K562 (cell line): ENCODE measurements around the gene MND1. TPM values are rescaled to one million over a fixed set of nuclear protein-coding genes. Genes with fewer than 3 reads are reported as not detected.
A peak's percentile ranks its signal among the peaks of the same experiment; 100 is the strongest.

Experiments
- ARID2 ChIP-seq: fragments of 450-650 bp; IDR thresholded peaks from 2 replicates; pipeline ENCODE4 v1.6.1; 2017; ENCODE audit warnings: antibody characterized with exemption, mild to moderate bottlenecking
- BACH1 ChIP-seq: fragments of 200-800 bp; sonication (Bioruptor generic); IDR thresholded peaks from 2 replicates; pipeline ENCODE4 v1.6.1; 2016; ENCODE audit warnings: missing genetic modification characterization, missing compliant biosample characterization
- CREB3 ChIP-seq: fragments of 450-650 bp; conservative IDR thresholded peaks from 2 replicates; pipeline ENCODE4 v1.6.1; 2016; ENCODE audit warnings: missing genetic modification characterization, low read depth, mild to moderate bottlenecking, missing compliant biosample characterization, moderate library complexity
- DEAF1 ChIP-seq: fragments of 450-650 bp; formaldehyde crosslinking; IDR thresholded peaks from 2 replicates; pipeline ENCODE4 v1.4.0; 2020; ENCODE audit warnings: mild to moderate bottlenecking, moderate library complexity
- EHMT2 ChIP-seq: fragments of 450-650 bp; IDR thresholded peaks from 2 replicates; pipeline ENCODE4 v1.6.1; 2018; ENCODE audit warnings: antibody characterized with exemption
- FUS ChIP-seq: fragments of 200-400 bp; formaldehyde crosslinking; optimal IDR thresholded peaks from 2 replicates; pipeline ENCODE3; 2017; ENCODE audit warnings: low read depth, low read length
- HNRNPH1 ChIP-seq: fragments of 200-400 bp; formaldehyde crosslinking; optimal IDR thresholded peaks from 2 replicates; pipeline ENCODE3; 2017; ENCODE audit warnings: low read depth, mild to moderate bottlenecking, low read length, moderate library complexity
- JUN ChIP-seq, 2 experiments: sonication (generic) in 1 of 2; formaldehyde crosslinking in 1 of 2; IDR thresholded peaks; 2 replicates each; pipeline versions ENCODE4 v1.6.1 to v1.8.0; 2012 to 2022; ENCODE audit warnings: borderline replicate concordance in 2 of 2, mild to moderate bottlenecking in 2 of 2, improper control_type of control experiment in 1 of 2, low read depth in 1 of 2, low read length in 1 of 2, missing genetic modification reagents in 1 of 2
- LCOR ChIP-seq: sonication (generic); formaldehyde crosslinking; IDR thresholded peaks from 2 replicates; pipeline ENCODE4 v1.8.0; 2022; ENCODE audit warnings: mild to moderate bottlenecking, missing genetic modification reagents
- MEF2D ChIP-seq: conservative IDR thresholded peaks from 2 replicates; pipeline ENCODE4 v1.6.1; 2016; ENCODE audit warnings: low read depth, missing genetic modification characterization, missing compliant biosample characterization
- NFE2 ChIP-seq: IDR thresholded peaks from 2 replicates; pipeline ENCODE4 v1.6.1; 2014; ENCODE audit warnings: antibody characterized with exemption, low read depth
- RBM14 ChIP-seq: fragments of 200-400 bp; formaldehyde crosslinking; IDR thresholded peaks from 2 replicates; pipeline ENCODE4 v1.6.1; 2018; ENCODE audit warnings: low read depth, mild to moderate bottlenecking, low read length, moderate library complexity, borderline replicate concordance; ENCODE audit not compliant: insufficient read depth
- RCOR1 ChIP-seq, 2 experiments: IDR thresholded peaks; 2 replicates each; pipeline ENCODE4 v1.6.1; 2012; ENCODE audit warnings: low read depth in 2 of 2, low read length in 2 of 2, borderline replicate concordance in 1 of 2, improper control_type of control experiment in 1 of 2
- ZNF12 ChIP-seq: sonication (generic); formaldehyde crosslinking; IDR thresholded peaks from 2 replicates; pipeline ENCODE4 v1.4.0; 2020; ENCODE audit warnings: mild to moderate bottlenecking, missing genetic modification reagents
- ZNF395 ChIP-seq: fragments of 200-800 bp; sonication (Bioruptor generic); IDR thresholded peaks from 2 replicates; pipeline ENCODE4 v1.6.1; 2017; ENCODE audit warnings: missing genetic modification characterization, missing compliant biosample characterization
- ZNF408 ChIP-seq: fragments of 250-450 bp; sonication (Bioruptor Pico); IDR thresholded peaks from 2 replicates; pipeline ENCODE4 v1.4.0; 2020; ENCODE audit warnings: low read depth, mild to moderate bottlenecking, moderate library complexity
- ZNF644 ChIP-seq: fragments of 200-800 bp; sonication (Bioruptor generic); IDR thresholded peaks from 2 replicates; pipeline ENCODE4 v1.6.1; 2016; ENCODE audit warnings: low read depth, missing genetic modification characterization, missing compliant biosample characterization
- polyA plus RNA-seq, 8 experiments: library from polyadenylated mRNA; depleted of rRNA in 4 of 8; stranded (reverse) in 5 of 8; unstranded in 3 of 8; fragments of >200 nt; fragmentation: Nextera tagmentation in 2 of 8; fragmentation: Illumina TruSeq in 1 of 8; extraction: Ambion mirVana in 2 of 8; extraction: Trizol in 1 of 8; gene quantifications; 2 replicates each; pipeline versions ENCODE4 v1.2.1 to v1.2.3, GENCODE V29; 2011 to 2014; ENCODE audit warnings: inconsistent platforms in 1 of 8, missing spikeins in 1 of 8
- total RNA-seq, 7 experiments: library from RNA; depleted of rRNA in 6 of 7; stranded (reverse); fragments of >200 nt in 6 of 7; fragmentation: Illumina TruSeq in 2 of 7; extraction: Trizol in 2 of 7; gene quantifications; 2 replicates each; pipeline versions ENCODE4 v1.2.1 to v1.2.3, GENCODE V29; 2011 to 2021; ENCODE audit warnings: low replicate concordance in 1 of 7
- TF ChIP-seq, protein P1 (sequence below): fragments of 450-650 bp; IDR thresholded peaks from 2 replicates; pipeline ENCODE4 v1.6.1; 2016
- TF ChIP-seq, protein P2 (sequence below): fragments of 450-650 bp; IDR thresholded peaks from 2 replicates; pipeline ENCODE4 v1.6.1; 2016; ENCODE audit warnings: borderline replicate concordance

The MND1 gene
- total and polyA plus RNA-seq, 9 of the 15 experiments (the other 6 are each of a cell fraction or from before 2014, with no cell fraction given): 35.3 to 94.1 (median 59.9) TPM

- TF ChIP-seq ZNF644 (tag): peak; percentile 78; the same call in 1 of the 2 replicates
- TF ChIP-seq NFE2: no peak
- no peak for TF ChIP-seq RBM14
- TF ChIP-seq LCOR (CRISPR knock-in tag): peak; percentile 54; the same call in 1 of the 2 replicates
- TF ChIP-seq HNRNPH1: no peak
- TF ChIP-seq, protein P1, sequence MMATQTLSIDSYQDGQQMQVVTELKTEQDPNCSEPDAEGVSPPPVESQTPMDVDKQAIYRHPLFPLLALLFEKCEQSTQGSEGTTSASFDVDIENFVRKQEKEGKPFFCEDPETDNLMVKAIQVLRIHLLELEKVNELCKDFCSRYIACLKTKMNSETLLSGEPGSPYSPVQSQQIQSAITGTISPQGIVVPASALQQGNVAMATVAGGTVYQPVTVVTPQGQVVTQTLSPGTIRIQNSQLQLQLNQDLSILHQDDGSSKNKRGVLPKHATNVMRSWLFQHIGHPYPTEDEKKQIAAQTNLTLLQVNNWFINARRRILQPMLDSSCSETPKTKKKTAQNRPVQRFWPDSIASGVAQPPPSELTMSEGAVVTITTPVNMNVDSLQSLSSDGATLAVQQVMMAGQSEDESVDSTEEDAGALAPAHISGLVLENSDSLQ: peak; percentile 22; the same call in 1 of the 2 replicates
- TF ChIP-seq ARID2: peak; percentile 89
- TF ChIP-seq JUN (IDR thresholded peaks at IDR 0.05; ENCODE audit: borderline replicate concordance, low read depth, low read length): peak; percentile 17; the same call in 1 of the 2 replicates
- no peak for TF ChIP-seq JUN (CRISPR knock-in tag; IDR thresholded peaks at IDR 0.05; ENCODE audit: borderline replicate concordance)
- TF ChIP-seq EHMT2: peak; percentile 79; the same call in 1 of the 2 replicates
- TF ChIP-seq ZNF395 (CRISPR knock-in tag): 0 out of 2 replicates have a peak, but pooled peaks have one; percentile 40
- no peak for TF ChIP-seq ZNF408 (CRISPR knock-in tag)
- TF ChIP-seq, protein P2, sequence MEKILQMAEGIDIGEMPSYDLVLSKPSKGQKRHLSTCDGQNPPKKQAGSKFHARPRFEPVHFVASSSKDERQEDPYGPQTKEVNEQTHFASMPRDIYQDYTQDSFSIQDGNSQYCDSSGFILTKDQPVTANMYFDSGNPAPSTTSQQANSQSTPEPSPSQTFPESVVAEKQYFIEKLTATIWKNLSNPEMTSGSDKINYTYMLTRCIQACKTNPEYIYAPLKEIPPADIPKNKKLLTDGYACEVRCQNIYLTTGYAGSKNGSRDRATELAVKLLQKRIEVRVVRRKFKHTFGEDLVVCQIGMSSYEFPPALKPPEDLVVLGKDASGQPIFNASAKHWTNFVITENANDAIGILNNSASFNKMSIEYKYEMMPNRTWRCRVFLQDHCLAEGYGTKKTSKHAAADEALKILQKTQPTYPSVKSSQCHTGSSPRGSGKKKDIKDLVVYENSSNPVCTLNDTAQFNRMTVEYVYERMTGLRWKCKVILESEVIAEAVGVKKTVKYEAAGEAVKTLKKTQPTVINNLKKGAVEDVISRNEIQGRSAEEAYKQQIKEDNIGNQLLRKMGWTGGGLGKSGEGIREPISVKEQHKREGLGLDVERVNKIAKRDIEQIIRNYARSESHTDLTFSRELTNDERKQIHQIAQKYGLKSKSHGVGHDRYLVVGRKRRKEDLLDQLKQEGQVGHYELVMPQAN: peak; percentile 50; the same call in 1 of the 2 replicates
- TF ChIP-seq DEAF1 (CRISPR knock-in tag): peak; percentile 79
- TF ChIP-seq RCOR1 (IDR thresholded peaks at IDR 0.05; ENCODE audit: borderline replicate concordance in 1 of 2, low read depth in 2 of 2, low read length in 2 of 2): peak in 1 of 2 experiments; percentile 47; a peak in 1 of 4 replicates
- TF ChIP-seq CREB3: 0 out of 2 replicates have a peak, but pooled peaks have one; percentile 65
- TF ChIP-seq FUS: no peak
- TF ChIP-seq MEF2D (tag): 0 out of 2 replicates have a peak, but pooled peaks have one; percentile 59
- no peak for TF ChIP-seq ZNF12 (CRISPR knock-in tag)
- peak; percentile 58 for TF ChIP-seq BACH1 (tag)
Observed at GRCh38 chr4:153432965-153433753, 88.7 kb downstream of the MND1 start (continued).
